ENCODE measurements around the gene THAP3. TPM values are rescaled to one million over a fixed set of nuclear protein-coding genes. Genes with fewer than 3 reads are reported as not detected.

The THAP3 gene
- total and polyA plus RNA-seq, 9 of the 15 experiments (the other 6 are each of a cell fraction or from before 2014, with no cell fraction given), result 1.9 to 31.2 (median 18.2) TPM

DNA sequence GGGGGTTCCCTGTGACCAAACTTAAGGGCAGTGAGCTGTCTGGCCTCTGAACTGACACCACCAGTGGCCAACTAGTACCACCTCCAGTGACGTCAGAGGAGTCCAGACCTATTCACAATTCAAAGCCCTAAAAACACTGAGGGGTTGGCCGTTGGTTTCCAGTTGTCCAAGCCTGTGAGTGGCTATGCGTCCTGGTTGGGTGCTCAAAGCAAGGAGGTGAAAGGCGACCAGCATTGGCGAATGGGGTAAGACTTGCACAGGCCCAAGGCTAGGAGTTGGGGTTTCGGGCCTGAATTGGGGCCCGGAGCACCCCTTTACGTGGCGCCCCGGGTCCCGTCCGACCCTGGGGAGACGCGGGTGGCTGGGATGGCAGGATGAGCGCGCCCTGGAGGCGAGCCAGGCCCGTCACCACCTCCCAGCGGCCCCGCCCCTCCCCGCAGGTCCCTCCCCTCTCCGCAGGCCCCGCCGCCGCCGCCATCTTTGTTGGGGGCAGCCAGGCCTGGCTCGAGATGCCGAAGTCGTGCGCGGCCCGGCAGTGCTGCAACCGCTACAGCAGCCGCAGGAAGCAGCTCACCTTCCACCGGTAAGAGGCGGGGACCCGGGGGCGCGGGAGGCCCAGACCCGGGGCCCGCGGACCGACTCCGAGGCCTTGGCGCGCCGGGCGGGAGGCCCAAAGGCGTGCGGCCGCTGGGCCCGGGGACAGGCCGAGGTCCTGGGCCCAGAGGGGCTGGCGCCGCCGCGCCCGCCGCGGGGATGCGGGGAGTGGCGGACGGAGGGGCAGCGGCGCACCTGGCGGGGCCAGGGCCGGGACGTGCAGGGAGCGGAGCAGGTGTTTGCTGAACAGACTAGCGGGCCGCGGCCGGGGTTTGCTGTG, at the start of gene THAP3 (continued):
- TF ChIP-seq, protein P1, sequence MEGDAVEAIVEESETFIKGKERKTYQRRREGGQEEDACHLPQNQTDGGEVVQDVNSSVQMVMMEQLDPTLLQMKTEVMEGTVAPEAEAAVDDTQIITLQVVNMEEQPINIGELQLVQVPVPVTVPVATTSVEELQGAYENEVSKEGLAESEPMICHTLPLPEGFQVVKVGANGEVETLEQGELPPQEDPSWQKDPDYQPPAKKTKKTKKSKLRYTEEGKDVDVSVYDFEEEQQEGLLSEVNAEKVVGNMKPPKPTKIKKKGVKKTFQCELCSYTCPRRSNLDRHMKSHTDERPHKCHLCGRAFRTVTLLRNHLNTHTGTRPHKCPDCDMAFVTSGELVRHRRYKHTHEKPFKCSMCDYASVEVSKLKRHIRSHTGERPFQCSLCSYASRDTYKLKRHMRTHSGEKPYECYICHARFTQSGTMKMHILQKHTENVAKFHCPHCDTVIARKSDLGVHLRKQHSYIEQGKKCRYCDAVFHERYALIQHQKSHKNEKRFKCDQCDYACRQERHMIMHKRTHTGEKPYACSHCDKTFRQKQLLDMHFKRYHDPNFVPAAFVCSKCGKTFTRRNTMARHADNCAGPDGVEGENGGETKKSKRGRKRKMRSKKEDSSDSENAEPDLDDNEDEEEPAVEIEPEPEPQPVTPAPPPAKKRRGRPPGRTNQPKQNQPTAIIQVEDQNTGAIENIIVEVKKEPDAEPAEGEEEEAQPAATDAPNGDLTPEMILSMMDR (IDR thresholded peaks at IDR 0.05 in 2 of 3, conservative IDR thresholded peaks at IDR 0.05 in 1 of 3; ENCODE audit: insufficient read depth in 2 of 3, low read depth in 1 of 3, low read length in 3 of 3), result peak; percentile 20 to 29 (median 25); a peak in 3 of 6 replicates
- no peak for TF ChIP-seq PURB (CRISPR knock-in tag; IDR thresholded peaks at IDR 0.05; ENCODE audit: low read depth)
- TF ChIP-seq SETDB1 (IDR thresholded peaks at IDR 0.05; ENCODE audit: low read length), result no peak
- TF ChIP-seq, protein P2, sequence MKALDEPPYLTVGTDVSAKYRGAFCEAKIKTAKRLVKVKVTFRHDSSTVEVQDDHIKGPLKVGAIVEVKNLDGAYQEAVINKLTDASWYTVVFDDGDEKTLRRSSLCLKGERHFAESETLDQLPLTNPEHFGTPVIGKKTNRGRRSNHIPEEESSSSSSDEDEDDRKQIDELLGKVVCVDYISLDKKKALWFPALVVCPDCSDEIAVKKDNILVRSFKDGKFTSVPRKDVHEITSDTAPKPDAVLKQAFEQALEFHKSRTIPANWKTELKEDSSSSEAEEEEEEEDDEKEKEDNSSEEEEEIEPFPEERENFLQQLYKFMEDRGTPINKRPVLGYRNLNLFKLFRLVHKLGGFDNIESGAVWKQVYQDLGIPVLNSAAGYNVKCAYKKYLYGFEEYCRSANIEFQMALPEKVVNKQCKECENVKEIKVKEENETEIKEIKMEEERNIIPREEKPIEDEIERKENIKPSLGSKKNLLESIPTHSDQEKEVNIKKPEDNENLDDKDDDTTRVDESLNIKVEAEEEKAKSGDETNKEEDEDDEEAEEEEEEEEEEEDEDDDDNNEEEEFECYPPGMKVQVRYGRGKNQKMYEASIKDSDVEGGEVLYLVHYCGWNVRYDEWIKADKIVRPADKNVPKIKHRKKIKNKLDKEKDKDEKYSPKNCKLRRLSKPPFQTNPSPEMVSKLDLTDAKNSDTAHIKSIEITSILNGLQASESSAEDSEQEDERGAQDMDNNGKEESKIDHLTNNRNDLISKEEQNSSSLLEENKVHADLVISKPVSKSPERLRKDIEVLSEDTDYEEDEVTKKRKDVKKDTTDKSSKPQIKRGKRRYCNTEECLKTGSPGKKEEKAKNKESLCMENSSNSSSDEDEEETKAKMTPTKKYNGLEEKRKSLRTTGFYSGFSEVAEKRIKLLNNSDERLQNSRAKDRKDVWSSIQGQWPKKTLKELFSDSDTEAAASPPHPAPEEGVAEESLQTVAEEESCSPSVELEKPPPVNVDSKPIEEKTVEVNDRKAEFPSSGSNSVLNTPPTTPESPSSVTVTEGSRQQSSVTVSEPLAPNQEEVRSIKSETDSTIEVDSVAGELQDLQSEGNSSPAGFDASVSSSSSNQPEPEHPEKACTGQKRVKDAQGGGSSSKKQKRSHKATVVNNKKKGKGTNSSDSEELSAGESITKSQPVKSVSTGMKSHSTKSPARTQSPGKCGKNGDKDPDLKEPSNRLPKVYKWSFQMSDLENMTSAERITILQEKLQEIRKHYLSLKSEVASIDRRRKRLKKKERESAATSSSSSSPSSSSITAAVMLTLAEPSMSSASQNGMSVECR (CRISPR knock-in tag; IDR thresholded peaks at IDR 0.05), result peak; percentile 73
- TF ChIP-seq SIX5 (IDR thresholded peaks at IDR 0.05; ENCODE audit: borderline replicate concordance in 1 of 2, insufficient read depth in 1 of 2, low read depth in 1 of 2, low read length in 2 of 2), result no peak; a peak in 1 of 4 replicates
- TF ChIP-seq, protein P3, sequence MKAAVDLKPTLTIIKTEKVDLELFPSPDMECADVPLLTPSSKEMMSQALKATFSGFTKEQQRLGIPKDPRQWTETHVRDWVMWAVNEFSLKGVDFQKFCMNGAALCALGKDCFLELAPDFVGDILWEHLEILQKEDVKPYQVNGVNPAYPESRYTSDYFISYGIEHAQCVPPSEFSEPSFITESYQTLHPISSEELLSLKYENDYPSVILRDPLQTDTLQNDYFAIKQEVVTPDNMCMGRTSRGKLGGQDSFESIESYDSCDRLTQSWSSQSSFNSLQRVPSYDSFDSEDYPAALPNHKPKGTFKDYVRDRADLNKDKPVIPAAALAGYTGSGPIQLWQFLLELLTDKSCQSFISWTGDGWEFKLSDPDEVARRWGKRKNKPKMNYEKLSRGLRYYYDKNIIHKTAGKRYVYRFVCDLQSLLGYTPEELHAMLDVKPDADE (conservative IDR thresholded peaks at IDR 0.05; ENCODE audit: control insufficient read depth, low read depth, low read length), result peak; percentile 64
- no peak for TF ChIP-seq MEIS2 (IDR thresholded peaks at IDR 0.05; ENCODE audit: partially characterized antibody)
- TF ChIP-seq ZNF184 (CRISPR knock-in tag; IDR thresholded peaks at IDR 0.05), result no peak
- TF ChIP-seq, protein P4, sequence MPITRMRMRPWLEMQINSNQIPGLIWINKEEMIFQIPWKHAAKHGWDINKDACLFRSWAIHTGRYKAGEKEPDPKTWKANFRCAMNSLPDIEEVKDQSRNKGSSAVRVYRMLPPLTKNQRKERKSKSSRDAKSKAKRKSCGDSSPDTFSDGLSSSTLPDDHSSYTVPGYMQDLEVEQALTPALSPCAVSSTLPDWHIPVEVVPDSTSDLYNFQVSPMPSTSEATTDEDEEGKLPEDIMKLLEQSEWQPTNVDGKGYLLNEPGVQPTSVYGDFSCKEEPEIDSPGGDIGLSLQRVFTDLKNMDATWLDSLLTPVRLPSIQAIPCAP (CRISPR knock-in tag; IDR thresholded peaks at IDR 0.05; ENCODE audit: borderline replicate concordance), result no peak
- TF ChIP-seq JUNB (CRISPR knock-in tag; conservative IDR thresholded peaks at IDR 0.05), result no peak
- TF ChIP-seq, protein P5, sequence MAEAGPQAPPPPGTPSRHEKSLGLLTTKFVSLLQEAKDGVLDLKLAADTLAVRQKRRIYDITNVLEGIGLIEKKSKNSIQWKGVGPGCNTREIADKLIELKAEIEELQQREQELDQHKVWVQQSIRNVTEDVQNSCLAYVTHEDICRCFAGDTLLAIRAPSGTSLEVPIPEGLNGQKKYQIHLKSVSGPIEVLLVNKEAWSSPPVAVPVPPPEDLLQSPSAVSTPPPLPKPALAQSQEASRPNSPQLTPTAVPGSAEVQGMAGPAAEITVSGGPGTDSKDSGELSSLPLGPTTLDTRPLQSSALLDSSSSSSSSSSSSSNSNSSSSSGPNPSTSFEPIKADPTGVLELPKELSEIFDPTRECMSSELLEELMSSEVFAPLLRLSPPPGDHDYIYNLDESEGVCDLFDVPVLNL (CRISPR knock-in tag; IDR thresholded peaks at IDR 0.05; ENCODE audit: low read depth), result no peak
- TF ChIP-seq GATAD2B (IDR thresholded peaks at IDR 0.05; ENCODE audit: borderline replicate concordance), result peak; percentile 93; the same call in 1 of the 2 replicates
- no peak for TF ChIP-seq CC2D1A (IDR thresholded peaks at IDR 0.05)
- peak; percentile 46; the same call in 1 of the 2 replicates for TF ChIP-seq PRMT5 (CRISPR knock-in tag; IDR thresholded peaks at IDR 0.05)
- TF ChIP-seq, protein P6, sequence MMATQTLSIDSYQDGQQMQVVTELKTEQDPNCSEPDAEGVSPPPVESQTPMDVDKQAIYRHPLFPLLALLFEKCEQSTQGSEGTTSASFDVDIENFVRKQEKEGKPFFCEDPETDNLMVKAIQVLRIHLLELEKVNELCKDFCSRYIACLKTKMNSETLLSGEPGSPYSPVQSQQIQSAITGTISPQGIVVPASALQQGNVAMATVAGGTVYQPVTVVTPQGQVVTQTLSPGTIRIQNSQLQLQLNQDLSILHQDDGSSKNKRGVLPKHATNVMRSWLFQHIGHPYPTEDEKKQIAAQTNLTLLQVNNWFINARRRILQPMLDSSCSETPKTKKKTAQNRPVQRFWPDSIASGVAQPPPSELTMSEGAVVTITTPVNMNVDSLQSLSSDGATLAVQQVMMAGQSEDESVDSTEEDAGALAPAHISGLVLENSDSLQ (IDR thresholded peaks at IDR 0.05), result peak; percentile 91

Measured in K562 (cell line).